IPS-NIHi7 (cell line): Measurements from ENCODE around the gene SCYL1.

ENCODE experiments used
- DNase-seq: peaks from one replicate; pipeline ENCODE4 v3.0.0; 2012; ENCODE audit warnings: mixed read lengths; ENCODE audit errors: extremely low spot score

The SCYL1 gene

GRCh38 chr11:65493367-65494176 lies 31.3 kb upstream of the SCYL1 start:
- no peak for DNase-seq

- no peak for DNase-seq
Measured at GRCh38 chr11:65496304-65497140, 28.4 kb upstream of the SCYL1 start.

GRCh38 chr11:65497141-65498041 lies 27.5 kb upstream of the SCYL1 start:
- peak; percentile 84 for DNase-seq

DNA sequence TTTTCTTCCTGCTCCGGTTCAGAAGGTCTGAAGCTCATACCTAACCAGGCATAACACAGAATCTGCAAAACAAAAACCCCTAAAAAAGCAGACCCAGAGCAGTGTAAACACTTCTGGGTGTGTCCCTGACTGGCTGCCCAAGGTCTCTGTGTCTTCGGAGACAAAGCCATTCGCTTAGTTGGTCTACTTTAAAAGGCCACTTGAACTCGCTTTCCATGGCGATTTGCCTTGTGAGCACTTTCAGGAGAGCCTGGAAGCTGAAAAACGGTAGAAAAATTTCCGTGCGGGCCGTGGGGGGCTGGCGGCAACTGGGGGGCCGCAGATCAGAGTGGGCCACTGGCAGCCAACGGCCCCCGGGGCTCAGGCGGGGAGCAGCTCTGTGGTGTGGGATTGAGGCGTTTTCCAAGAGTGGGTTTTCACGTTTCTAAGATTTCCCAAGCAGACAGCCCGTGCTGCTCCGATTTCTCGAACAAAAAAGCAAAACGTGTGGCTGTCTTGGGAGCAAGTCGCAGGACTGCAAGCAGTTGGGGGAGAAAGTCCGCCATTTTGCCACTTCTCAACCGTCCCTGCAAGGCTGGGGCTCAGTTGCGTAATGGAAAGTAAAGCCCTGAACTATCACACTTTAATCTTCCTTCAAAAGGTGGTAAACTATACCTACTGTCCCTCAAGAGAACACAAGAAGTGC lies 26.7 kb upstream of the SCYL1 start:
- no peak for DNase-seq

DNA sequence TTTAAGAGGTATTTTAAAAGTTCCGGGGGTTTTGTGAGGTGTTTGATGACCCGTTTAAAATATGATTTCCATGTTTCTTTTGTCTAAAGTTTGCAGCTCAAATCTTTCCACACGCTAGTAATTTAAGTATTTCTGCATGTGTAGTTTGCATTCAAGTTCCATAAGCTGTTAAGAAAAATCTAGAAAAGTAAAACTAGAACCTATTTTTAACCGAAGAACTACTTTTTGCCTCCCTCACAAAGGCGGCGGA lies 26.2 kb upstream of the SCYL1 start:
- no peak for DNase-seq

GRCh38 chr11:65498977-65499712 lies 25.7 kb upstream of the SCYL1 start, which contains the start of gene MALAT1:
Gene MALAT1 (plus strand): TSS chr11:65499045.
- DNase-seq, result no peak

- no peak for DNase-seq
Measured at GRCh38 chr11:65499713-65500386, 25.0 kb upstream of the SCYL1 start.

GRCh38 chr11:65500387-65501185 lies 24.3 kb upstream of the SCYL1 start:
- no peak for DNase-seq

DNA sequence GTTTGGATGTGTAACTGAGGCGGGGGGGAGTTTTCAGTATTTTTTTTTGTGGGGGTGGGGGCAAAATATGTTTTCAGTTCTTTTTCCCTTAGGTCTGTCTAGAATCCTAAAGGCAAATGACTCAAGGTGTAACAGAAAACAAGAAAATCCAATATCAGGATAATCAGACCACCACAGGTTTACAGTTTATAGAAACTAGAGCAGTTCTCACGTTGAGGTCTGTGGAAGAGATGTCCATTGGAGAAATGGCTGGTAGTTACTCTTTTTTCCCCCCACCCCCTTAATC lies 23.8 kb upstream of the SCYL1 start:
- no peak for DNase-seq

DNA sequence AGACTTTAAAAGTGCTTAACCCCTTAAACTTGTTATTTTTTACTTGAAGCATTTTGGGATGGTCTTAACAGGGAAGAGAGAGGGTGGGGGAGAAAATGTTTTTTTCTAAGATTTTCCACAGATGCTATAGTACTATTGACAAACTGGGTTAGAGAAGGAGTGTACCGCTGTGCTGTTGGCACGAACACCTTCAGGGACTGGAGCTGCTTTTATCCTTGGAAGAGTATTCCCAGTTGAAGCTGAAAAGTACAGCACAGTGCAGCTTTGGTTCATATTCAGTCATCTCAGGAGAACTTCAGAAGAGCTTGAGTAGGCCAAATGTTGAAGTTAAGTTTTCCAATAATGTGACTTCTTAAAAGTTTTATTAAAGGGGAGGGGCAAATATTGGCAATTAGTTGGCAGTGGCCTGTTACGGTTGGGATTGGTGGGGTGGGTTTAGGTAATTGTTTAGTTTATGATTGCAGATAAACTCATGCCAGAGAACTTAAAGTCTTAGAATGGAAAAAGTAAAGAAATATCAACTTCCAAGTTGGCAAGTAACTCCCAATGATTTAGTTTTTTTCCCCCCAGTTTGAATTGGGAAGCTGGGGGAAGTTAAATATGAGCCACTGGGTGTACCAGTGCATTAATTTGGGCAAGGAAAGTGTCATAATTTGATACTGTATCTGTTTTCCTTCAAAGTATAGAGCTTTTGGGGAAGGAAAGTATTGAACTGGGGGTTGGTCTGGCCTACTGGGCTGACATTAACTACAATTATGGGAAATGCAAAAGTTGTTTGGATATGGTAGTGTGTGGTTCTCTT lies 23.2 kb upstream of the SCYL1 start:
- no peak for DNase-seq

- no peak for DNase-seq
Measured at GRCh38 chr11:65502274-65502554, 22.7 kb upstream of the SCYL1 start.

- DNase-seq, result no peak
Measured at GRCh38 chr11:65502555-65503367, 22.1 kb upstream of the SCYL1 start.

DNA sequence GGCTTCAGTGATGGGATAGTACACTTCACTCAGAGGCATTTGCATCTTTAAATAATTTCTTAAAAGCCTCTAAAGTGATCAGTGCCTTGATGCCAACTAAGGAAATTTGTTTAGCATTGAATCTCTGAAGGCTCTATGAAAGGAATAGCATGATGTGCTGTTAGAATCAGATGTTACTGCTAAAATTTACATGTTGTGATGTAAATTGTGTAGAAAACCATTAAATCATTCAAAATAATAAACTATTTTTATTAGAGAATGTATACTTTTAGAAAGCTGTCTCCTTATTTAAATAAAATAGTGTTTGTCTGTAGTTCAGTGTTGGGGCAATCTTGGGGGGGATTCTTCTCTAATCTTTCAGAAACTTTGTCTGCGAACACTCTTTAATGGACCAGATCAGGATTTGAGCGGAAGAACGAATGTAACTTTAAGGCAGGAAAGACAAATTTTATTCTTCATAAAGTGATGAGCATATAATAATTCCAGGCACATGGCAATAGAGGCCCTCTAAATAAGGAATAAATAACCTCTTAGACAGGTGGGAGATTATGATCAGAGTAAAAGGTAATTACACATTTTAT lies 21.4 kb upstream of the SCYL1 start:
- no peak for DNase-seq

GRCh38 chr11:65503949-65504673 lies 20.8 kb upstream of the SCYL1 start:
- DNase-seq, result no peak

GRCh38 chr11:65504674-65505465 lies 20.0 kb upstream of the SCYL1 start:
- no peak for DNase-seq
